Measurements from ENCODE around the gene GRM4.

DNA sequence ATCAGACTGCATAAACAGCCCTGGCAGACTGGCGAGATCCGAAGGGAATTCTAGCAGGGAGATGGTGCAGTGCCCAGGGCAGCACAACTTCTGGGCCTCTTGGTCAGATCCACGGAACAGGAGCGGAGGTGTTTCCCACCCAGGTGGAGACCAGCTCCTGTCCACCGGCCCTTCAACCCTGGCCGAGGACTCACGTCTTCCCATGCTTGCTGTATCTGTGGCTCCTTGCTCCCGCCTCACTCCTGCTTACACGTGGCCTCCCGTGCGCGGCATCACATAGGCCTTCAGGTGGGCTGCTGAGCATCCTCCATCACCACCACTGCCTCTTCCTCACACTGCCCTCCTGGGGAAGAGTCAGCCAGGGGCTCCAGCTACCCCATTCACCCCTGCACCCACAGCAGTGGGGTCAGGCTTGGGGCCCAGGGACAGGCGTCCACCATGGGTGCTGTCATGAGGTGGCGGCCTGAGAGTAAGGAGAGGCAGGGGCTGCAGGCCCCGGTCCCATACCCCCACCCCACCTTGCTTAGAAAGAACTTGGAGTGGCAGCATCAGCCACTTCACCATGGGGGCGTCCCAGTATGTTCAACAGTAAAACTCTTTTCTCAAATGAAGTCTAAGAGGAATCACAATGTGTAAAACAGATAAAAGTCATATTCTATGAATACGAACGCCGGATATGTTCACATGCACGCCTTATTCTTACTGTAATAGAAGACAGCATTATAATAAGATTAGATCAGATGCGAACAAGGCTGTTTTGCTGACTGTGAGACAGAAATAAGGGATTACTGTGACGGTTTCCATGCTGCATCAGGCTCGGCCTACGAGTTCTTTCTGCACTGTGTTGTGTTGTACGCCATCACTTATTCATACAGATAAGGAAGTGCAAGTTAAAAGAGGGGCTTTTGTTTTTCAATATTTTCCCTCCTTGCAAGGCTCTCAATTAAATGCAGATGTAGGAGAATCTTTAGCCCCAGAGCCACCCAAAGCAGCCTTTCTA, 165.4 kb downstream of the GRM4 start:
- TF ChIP-seq, protein P1, sequence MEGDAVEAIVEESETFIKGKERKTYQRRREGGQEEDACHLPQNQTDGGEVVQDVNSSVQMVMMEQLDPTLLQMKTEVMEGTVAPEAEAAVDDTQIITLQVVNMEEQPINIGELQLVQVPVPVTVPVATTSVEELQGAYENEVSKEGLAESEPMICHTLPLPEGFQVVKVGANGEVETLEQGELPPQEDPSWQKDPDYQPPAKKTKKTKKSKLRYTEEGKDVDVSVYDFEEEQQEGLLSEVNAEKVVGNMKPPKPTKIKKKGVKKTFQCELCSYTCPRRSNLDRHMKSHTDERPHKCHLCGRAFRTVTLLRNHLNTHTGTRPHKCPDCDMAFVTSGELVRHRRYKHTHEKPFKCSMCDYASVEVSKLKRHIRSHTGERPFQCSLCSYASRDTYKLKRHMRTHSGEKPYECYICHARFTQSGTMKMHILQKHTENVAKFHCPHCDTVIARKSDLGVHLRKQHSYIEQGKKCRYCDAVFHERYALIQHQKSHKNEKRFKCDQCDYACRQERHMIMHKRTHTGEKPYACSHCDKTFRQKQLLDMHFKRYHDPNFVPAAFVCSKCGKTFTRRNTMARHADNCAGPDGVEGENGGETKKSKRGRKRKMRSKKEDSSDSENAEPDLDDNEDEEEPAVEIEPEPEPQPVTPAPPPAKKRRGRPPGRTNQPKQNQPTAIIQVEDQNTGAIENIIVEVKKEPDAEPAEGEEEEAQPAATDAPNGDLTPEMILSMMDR (IDR thresholded peaks at IDR 0.05): no peak
- TF ChIP-seq EP300 (IDR thresholded peaks at IDR 0.05) (no peak), POLR2A (IDR thresholded peaks at IDR 0.05) (no peak)

Data from upper lobe of left lung (tissue), 4 donors.